PFSK-1 (cell line): ENCODE measurements around the gene STK16.

Experiments
- FOXP2 ChIP-seq: optimal IDR thresholded peaks from 2 replicates; pipeline ENCODE3; 2011; ENCODE audit warnings: borderline replicate concordance, control low read depth, inconsistent platforms; ENCODE audit not compliant: insufficient read depth; ENCODE audit errors: extremely low read length, extremely low read depth
- POLR2AphosphoS5 ChIP-seq: IDR thresholded peaks from 2 replicates; pipeline ENCODE4 v1.6.1; 2012; ENCODE audit warnings: low read depth, mild to moderate bottlenecking, control low read depth, low read length, moderate library complexity
- REST ChIP-seq, 2 experiments: IDR thresholded peaks; 2 replicates each; pipeline versions ENCODE4 v1.6.1 to v1.8.0; 2011 to 2012; ENCODE audit warnings: low read depth in 2 of 2, low read length in 2 of 2, control low read depth in 1 of 2, inconsistent platforms in 1 of 2, mild to moderate bottlenecking in 1 of 2, moderate library complexity in 1 of 2; ENCODE audit not compliant: insufficient read depth in 1 of 2
- SIN3A ChIP-seq: IDR thresholded peaks from 2 replicates; pipeline ENCODE4 v1.6.1; 2012; ENCODE audit warnings: mild to moderate bottlenecking, low read length, moderate library complexity, borderline replicate concordance; ENCODE audit not compliant: insufficient read depth
- TAF1 ChIP-seq: IDR thresholded peaks from 2 replicates; pipeline ENCODE4 v1.6.1; 2012; ENCODE audit warnings: low read length, control low read depth, borderline replicate concordance; ENCODE audit not compliant: insufficient read depth

Gene STK16

GRCh38 chr2:219220652-219221402, 24.5 kb upstream of the STK16 start:
- TF ChIP-seq TAF1 (no peak), REST (IDR thresholded peaks at IDR 0.05; ENCODE audit: insufficient read depth in 1 of 2, low read depth in 2 of 2, low read length in 2 of 2) (no peak), POLR2AphosphoS5 (no peak), SIN3A (no peak), FOXP2 (no peak)

- TF ChIP-seq TAF1, result no peak
These were observed 23.2 kb upstream of the STK16 start for GRCh38 chr2:219221957-219222518.

GRCh38 chr2:219223831-219224610, 21.3 kb upstream of the STK16 start:
- TF ChIP-seq FOXP2 (no peak), TAF1 (no peak), POLR2AphosphoS5 (no peak), REST (IDR thresholded peaks at IDR 0.05; ENCODE audit: insufficient read depth in 1 of 2, low read depth in 2 of 2, low read length in 2 of 2) (no peak), SIN3A (no peak)

GRCh38 chr2:219225350-219225749, 19.9 kb upstream of the STK16 start:
- TF ChIP-seq POLR2AphosphoS5 (no peak), SIN3A (no peak), REST (IDR thresholded peaks at IDR 0.05; ENCODE audit: insufficient read depth in 1 of 2, low read depth in 2 of 2, low read length in 2 of 2) (no peak), TAF1 (no peak), FOXP2 (no peak)

- no peak for TF ChIP-seq SIN3A
- no peak for TF ChIP-seq POLR2AphosphoS5
- no peak for TF ChIP-seq REST (IDR thresholded peaks at IDR 0.05; ENCODE audit: insufficient read depth in 1 of 2, low read depth in 2 of 2, low read length in 2 of 2)
- no peak for TF ChIP-seq TAF1
- TF ChIP-seq FOXP2, result no peak
These were observed 17.0 kb upstream of the STK16 start for GRCh38 chr2:219228041-219228910.
